GM12878 (cell line): ENCODE data around the gene HEXB.

ENCODE experiments used
- ATF2 ChIP-seq: IDR thresholded peaks from 2 replicates; pipeline ENCODE4 v1.6.1; 2012; ENCODE audit warnings: low read length, inconsistent platforms
- POLR2A ChIP-seq: IDR thresholded peaks from 2 replicates; pipeline ENCODE4 v1.6.1; 2011; ENCODE audit warnings: low read depth, mild to moderate bottlenecking, low read length
- ZBTB33 ChIP-seq: fragments of 450-650 bp; IDR thresholded peaks from 2 replicates; pipeline ENCODE4 v1.6.1; 2017; ENCODE audit warnings: mild to moderate bottlenecking
- ZNF687 ChIP-seq: fragments of 450-650 bp; IDR thresholded peaks from 2 replicates; pipeline ENCODE4 v1.6.1; 2017; ENCODE audit warnings: mild to moderate bottlenecking, moderate library complexity

GRCh38 chr5:74725331-74725730 lies 40.3 kb downstream of the HEXB start:
- TF ChIP-seq ZBTB33 (no peak), ZNF687 (no peak), POLR2A (no peak), ATF2 (no peak)
